Epithelial cell of prostate (primary cell): ENCODE results near the gene HNRNPU.
"Not testable (repeated sequence)": the region's sequence is repeated elsewhere in the genome, so short reads cannot be mapped to it uniquely, and the experiment has no call there.

Experiments
- DNase-seq: peaks from one replicate; pipeline ENCODE4 v3.0.0-alpha.2; 2011; ENCODE audit warnings: low read depth, low spot score
- H3K27ac ChIP-seq: fragments of 450-650 bp; 2 replicates; pipeline ENCODE4 v1.5.1; 2017; ENCODE audit warnings: mild to moderate bottlenecking

The HNRNPU gene

GRCh38 chr1:244843148-244843978 lies 21.0 kb downstream of the HNRNPU start:
- H3K27ac ChIP-seq: peak overlapping the region; percentile 53
- no peak for DNase-seq

DNA sequence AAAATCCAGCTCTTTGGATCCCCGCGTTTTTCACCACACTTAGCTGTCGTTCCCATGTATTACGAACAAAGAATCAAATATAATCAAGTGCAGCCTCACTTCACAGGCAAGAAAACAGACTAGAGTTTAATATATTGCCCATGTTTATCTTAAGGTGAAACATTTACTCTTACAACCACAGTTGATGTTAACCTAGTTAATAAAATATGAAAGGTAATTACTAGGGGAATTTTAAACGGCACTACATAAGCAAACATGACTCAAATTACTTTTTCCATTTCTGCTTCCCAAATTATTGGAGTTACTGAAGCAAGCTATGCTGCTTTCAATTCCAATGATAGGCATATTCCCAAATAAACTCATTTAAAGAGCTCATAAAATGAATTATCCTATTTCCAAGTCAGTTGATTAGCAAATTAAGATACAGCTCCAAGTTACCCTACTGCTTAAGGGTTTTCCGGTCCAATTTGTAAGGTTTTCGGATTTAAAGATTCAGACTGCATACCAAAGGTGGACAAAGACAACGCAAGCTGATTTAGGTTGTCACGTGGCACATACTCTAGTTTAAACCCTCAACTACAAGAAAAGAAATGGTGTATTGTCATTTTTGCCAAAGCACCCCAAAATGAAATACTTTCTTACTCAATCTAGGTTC lies 22.9 kb downstream of the HNRNPU start:
- no peak for DNase-seq
- peak overlapping the region; percentile 53 for H3K27ac ChIP-seq

GRCh38 chr1:244840219-244840794 lies 24.0 kb downstream of the HNRNPU start:
- DNase-seq: no peak
- peak overlapping the region; percentile 53 for H3K27ac ChIP-seq

- peak overlapping the region; percentile 53 for H3K27ac ChIP-seq
- DNase-seq: no peak
These were observed 24.7 kb downstream of the HNRNPU start for GRCh38 chr1:244839656-244840055.

- no peak for DNase-seq
- H3K27ac ChIP-seq: peak overlapping the region; percentile 99
These were observed 26.6 kb downstream of the HNRNPU start for GRCh38 chr1:244837597-244838258.

DNA sequence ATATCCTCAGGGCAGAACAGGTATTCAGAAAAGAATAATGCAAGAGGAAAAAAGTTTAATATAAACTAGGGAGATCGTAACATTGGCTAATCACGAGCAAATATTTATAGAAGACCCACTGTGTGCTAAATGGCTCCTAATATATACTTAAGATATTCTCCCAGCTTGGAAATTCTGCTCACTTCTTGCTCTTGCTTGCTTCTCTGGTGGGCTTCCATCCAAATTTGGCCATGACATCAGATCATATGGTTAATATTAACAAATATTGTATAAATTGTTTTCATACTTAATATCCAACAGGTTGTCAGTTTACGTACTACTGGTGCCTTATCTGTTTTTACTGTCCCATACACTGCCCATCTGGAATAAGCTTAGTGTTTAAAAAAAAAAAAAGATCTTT lies 27.8 kb downstream of the HNRNPU start:
- peak overlapping the region; percentile 99 for H3K27ac ChIP-seq
- DNase-seq: no peak

GRCh38 chr1:244836135-244836521 lies 28.2 kb downstream of the HNRNPU start:
- DNase-seq: no peak
- peak overlapping the region; percentile 99 for H3K27ac ChIP-seq

GRCh38 chr1:244835276-244836134 lies 28.8 kb downstream of the HNRNPU start, which contains the start of gene COX20:
TSS of gene COX20 (plus strand) at chr1:244835658. CDS start at chr1:244835715, 57 bp downstream.
- peak; percentile 46 for DNase-seq
- peak within 1 kb of the TSS; percentile 99 for H3K27ac ChIP-seq

DNA sequence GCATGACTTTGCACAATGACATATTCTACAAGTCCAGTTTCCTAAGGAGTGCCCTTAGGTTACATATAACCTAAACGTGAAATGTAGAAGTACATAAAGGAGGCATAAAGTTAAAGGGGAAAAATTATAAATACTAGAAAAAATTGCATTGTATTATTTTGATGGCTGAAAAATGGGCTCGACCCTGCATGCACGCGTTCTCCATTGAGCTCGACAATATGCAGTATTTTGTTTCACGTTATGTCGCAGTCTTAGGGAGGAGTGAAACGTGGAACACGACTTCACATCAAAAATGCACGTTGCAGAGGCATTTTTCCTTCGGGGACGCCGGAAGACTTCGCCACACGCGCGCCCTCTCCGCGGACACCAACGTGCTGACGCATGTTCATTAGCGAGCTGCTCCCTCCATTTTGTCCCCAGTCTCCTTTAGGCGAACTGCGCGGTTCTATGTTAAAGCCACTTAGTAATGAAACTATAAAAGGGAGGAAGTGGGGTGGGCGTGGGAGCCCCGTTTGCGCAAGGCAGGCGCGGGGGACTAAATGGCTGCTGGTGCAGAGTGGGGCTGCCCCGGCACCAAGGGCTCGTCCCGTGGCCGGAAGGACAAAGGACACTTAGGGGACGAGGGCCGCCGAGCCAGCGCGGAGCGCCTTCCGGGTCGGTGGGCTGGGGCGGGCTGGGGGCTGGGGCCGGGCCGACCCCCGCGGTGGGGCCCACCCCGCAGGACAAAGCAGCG lies 29.6 kb downstream of the HNRNPU start:
- DNase-seq: peak; percentile 39
- peak overlapping the region; percentile 99 for H3K27ac ChIP-seq

DNA sequence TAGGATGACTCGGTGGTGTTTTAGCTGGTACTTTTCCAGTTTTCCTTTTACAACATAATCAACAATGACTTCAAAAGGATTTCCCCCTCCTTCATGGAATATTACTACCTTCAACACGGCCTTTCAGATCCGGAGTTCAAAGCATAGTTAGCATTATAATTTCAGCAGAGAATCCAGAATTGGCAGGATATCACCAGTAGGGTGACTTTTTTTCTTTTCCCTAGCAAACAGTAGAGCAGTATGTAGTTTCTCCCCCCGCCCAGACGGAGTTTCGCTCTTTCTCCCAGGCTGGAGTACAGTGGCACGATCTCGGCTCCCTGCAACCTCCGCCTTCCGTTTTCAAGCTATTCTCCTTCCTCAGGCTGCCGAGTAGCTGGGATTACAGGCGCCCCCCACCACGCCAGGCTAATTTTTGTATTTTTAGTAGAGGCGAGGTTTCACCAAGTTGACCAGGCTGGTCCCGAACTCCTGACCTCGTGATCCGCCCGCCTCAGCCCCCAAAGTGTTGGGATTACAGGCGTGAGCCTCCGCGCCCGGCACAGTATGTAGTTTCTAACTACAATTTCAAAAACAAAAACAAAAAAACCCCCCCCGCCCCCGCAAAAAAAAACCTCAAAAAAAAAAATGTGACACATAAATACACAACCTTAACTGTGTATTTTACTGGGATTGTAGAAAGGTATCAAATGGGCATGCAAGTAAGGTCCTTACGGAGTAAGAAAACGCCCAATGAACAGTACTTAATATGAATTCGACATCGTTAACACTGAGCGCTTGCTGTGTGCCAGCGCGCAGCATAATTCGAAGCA lies 30.4 kb downstream of the HNRNPU start:
- DNase-seq: peak; percentile 41
- H3K27ac ChIP-seq: peak overlapping the region; percentile 99

- DNase-seq: not testable (repeated sequence)
- H3K27ac ChIP-seq: peak overlapping the region; percentile 99
These were observed 31.1 kb downstream of the HNRNPU start for GRCh38 chr1:244833260-244833659.

DNA sequence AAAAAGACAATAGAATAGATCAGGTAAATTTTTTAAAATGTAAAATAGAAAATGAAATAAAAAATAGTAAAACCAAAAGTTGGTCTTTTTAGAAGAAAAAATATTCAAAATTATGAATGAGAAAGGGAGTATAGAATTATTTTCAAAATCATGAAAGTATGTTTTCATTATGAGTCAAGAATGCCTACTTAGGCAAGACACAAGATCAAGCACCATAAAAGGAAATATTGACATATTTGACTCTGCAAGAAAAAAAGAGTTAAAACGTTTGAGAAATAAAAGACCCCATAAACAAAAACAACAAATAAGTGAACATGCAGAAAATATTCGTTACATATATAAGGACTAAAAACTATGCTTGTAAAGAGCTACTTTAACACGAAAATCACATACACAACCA lies 33.7 kb downstream of the HNRNPU start:
- no peak for DNase-seq
- H3K27ac ChIP-seq: no peak overlapping the region

GRCh38 chr1:244826712-244827111 lies 37.6 kb downstream of the HNRNPU start:
- DNase-seq: no peak
- no peak overlapping the region for H3K27ac ChIP-seq

GRCh38 chr1:244822878-244823277 lies 41.5 kb downstream of the HNRNPU start:
- no peak for DNase-seq

GRCh38 chr1:244821134-244821533 lies 43.2 kb downstream of the HNRNPU start:
- DNase-seq: no peak
- H3K27ac ChIP-seq: no peak overlapping the region

More at GRCh38 chr1:244822878-244823277, 41.5 kb downstream of the HNRNPU start:
- H3K27ac ChIP-seq: no peak overlapping the region

GRCh38 chr1:244820131-244820530 lies 44.2 kb downstream of the HNRNPU start:
- no peak for DNase-seq
- H3K27ac ChIP-seq: no peak overlapping the region

- no peak for DNase-seq
- H3K27ac ChIP-seq: no peak overlapping the region
These were observed 46.9 kb downstream of the HNRNPU start for GRCh38 chr1:244817415-244817894.

GRCh38 chr1:244815600-244816099 lies 48.7 kb downstream of the HNRNPU start:
- H3K27ac ChIP-seq: no peak overlapping the region
- no peak for DNase-seq
